Frontal cortex (tissue), 4 donors: ENCODE results near the gene POLR1G. TPM values are rescaled to one million over a fixed set of nuclear protein-coding genes. Genes with fewer than 3 reads are reported as not detected.

Experiments
- DNase-seq, 2 donors: peaks; one replicate each; pipeline ENCODE4 v3.0.0; 2012; ENCODE audit warnings: low spot score in 2 of 2
- FAIRE-seq: peaks from 2 replicates; lab custom pipeline; 2012; peaks lifted over from hg19 to GRCh38; lab: Jason Lieb, UNC
- total RNA-seq: library from RNA; depleted of rRNA; stranded (reverse); fragments of >200 nt; gene quantifications from one replicate; pipeline ENCODE4 v1.2.3, GENCODE V29; 2014
- donor health status: control.
- donor health status: control.
- donor health status: control.

The POLR1G gene, protein sequence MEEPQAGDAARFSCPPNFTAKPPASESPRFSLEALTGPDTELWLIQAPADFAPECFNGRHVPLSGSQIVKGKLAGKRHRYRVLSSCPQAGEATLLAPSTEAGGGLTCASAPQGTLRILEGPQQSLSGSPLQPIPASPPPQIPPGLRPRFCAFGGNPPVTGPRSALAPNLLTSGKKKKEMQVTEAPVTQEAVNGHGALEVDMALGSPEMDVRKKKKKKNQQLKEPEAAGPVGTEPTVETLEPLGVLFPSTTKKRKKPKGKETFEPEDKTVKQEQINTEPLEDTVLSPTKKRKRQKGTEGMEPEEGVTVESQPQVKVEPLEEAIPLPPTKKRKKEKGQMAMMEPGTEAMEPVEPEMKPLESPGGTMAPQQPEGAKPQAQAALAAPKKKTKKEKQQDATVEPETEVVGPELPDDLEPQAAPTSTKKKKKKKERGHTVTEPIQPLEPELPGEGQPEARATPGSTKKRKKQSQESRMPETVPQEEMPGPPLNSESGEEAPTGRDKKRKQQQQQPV
- total RNA-seq, result 3.7 TPM

DNA sequence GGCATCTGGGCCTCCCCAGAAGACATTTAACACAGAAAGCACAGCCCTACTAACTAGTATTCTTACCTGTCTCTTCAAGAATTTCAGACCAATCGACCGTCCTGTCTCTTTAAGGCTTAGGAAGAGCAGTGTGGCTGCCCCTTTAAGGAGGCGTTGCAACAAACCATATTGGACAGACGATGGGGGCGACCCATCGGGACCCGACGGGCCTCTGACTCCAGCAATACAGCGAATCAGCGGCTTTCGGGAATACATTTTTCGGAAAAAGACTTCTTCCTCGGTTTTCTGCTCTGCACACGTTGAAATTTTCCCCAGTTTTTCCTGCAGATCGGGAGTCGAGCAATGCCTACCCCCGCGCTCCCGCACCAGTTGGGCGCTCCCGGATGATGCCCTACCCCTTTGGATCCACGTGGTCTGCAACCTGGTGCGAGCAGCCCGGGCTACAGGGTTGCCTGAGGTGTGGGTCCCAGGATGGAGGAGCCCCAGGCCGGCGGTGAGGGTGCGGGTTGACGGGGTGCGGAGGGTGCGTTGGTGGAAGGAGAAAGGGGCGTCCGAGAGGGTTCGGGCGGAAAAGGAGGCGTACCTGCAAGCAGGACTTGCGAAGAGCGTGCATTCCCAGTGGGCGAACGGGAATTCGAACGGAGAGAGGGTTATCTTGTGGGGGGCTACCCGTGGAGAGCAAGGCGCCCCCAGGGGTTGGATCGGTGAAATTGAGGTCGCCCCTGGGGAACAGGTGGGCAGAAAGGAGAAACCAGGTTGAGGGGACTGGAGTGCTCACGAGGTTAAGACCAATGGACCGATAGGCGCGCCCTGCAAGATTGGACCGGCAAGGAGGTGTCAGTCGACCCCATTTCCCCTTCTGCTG lies at the start of gene POLR1G:
POLR1G (plus strand) TSS at position 419 of the 865 bp plus-strand sequence; CDS start at position 472, 53 bp downstream.
- no peak for FAIRE-seq
- peak; percentile 89 to 93 for DNase-seq

DNA sequence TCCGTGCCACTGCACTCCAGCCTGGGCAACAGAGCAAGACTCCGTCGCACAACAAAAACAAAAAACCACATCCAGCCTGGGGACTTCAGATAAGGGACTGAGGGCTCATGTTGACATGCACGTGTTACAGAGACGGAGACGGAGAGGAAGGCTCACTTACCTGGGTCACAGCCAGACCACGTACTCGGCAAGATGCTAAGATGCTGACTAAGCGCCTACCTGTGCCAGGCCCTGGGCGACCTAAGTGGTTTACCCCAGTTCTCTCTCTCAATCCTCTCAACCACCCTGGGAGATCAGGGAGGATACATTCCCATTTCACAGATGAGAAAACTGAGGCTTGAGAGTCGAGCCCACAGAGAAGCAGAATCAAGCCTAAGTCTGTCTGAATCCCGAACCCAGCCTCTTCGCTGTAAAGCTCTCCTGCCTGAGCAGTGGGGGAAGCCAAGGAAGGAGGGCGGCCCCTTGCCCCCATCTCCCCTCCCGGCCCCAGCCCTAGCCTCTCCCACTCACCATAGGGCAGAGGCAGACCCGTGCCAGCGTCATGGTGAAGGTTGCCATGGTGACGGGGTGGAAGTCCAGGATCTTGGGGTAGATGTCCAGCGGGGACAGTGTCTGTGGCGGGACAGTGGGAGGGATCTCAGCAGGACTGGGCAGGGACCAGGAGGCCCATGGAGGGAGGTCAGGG lies 49.5 kb upstream of the POLR1G start:
- DNase-seq (no peak), FAIRE-seq (no peak)

DNA sequence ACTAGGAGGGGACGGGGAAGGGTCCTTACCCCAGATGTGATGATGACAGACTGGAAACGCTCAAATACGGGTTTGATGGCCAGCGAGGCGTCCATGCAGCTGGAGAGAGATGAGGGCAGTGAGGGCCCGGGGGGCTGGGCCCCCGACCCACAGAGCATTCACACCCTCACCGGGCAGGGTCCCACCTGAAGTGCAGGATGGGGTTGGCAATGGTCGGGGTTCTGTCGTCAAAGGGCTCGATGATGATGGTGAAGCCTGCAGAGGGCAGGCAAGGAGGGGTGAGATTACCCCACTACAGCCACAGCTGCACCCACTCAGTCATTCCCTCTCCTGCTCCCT lies 49.0 kb upstream of the POLR1G start:
- DNase-seq (no peak), FAIRE-seq (no peak)

DNA sequence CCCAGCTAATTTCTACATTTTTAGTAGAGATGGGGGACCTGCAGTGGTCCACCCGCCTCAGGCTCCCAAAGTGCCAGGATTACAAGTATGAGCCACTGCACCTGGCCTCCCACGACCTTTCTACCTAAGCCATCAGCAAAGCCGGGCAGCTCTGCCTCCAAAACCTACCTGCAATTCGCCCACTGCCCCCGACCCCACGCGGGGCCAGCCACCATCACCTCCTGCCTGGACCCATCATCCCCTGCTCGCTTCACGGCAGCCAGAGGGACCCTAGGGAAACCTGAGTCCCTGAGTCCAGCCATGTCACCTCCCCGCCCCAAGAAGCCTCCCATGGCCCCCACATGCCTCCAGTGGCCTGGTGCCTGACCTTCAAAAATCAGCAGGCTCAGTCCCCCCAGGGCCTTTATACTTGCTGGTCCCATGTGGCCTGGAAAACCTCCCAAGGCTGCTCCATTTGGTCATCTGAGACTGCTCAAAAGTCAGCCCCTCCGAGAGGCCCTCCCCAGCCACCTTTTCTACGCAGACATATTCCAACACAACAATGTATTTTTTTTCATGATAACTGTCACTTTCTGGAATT lies 48.1 kb upstream of the POLR1G start:
- DNase-seq, result no peak
- FAIRE-seq, result no peak

DNA sequence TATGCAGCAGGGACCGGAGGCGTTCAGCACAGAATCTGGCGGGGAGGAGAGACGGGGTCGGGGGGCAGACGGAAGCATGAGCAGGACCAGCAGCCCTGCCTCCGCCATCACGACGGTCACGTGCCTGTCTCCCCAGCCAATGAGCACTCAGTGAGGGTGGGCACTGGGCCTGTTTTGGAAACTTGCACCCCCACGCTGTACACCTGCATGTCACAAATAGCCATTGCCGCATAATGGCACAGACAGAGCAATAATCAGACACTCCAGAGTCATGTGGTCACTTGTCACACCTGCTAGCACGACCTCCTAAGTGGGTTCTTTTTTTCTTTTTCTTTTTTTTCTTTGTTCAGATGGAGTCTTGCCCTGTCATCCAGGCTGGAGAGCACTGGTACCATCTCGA lies 44.8 kb upstream of the POLR1G start:
- DNase-seq, result no peak
- no peak for FAIRE-seq

DNA sequence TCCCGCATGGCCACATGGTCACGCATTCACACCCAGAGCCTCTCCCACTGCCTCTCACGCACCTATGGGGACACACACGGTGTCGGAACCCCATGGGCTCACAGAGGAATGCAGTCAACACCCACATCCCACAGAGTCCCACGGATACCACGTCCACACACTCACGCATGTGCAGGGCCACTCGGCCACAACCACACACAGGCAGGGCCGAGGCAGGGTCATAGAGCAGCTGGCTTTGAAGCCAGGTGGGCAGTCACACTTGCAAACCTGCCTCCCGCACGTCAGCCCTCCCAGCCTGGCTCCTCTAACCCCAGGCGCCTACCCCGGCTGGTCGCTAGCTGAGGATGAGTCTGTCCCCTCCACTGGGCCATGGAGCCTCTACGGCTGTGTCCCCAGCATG lies 44.2 kb upstream of the POLR1G start:
- no peak for DNase-seq
- no peak for FAIRE-seq

DNA sequence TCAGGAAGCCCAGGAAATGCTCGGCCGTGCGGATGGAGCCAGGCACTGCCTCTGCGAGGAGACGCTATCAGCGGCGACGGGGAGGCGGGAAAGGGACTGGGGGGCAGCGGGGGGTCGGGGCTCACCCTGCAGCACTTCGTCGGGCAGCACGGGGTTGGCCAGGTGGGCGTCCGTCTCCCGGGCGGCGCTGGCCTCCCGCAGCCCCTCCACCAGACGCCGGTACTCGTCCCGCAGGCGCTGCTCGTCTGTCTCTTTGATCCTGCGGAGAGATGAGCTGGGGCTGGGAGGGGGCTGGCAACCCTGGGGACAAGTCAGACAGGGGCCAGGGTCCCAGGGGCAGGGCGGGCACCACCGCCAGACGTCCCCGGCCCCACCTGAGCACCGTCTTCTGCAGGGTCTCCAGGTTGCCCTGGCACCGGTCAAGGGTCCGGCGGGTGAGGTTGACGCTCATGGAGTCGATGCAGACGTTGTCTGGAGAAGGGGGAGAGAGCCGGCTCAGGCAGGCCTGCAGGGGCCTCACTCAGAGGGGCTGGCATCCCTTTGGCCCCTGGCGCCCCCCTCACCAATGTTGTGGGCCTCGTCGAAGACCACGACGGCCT lies 42.5 kb upstream of the POLR1G start:
- FAIRE-seq, result no peak
- no peak for DNase-seq

DNA sequence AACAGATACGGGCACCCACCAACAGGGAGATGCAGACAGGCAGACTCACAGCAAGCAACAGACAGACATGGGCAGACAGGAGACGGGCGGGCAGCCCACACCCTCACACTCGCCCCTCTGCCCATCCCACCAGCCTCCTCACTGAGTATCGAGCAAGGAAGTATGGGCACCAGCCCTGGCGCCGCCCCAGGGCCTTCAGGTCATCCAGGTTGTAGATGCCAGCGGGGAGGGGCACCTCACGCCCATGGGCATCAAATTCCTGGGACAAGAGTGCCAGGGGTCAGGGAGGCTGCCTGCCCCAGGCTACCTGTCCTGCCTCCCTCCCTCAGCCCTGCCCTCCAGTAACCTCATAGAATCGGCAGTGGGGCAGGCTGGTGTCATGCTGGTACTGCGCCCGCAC lies 41.7 kb upstream of the POLR1G start:
- FAIRE-seq, result no peak
- DNase-seq, result no peak

DNA sequence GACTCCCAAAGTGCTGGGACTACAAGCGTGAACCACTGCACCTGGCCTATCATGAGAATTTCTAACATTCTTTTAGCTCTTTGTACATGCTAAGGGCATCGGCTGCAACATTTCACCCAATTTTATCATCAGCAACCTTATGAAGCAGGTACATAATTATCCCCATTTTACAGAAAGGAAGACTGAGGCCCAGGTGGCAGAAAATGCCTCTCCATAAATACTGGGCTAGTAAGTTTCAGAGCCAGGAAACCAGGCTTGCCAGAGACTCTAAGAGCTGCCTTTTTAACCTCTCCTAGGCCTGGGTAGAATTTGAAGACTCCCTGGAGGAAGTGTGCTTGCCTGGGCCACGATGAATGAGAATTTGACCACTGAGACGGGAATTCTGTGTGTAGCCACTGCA lies 38.3 kb upstream of the POLR1G start:
- FAIRE-seq, result no peak
- DNase-seq, result no peak

DNA sequence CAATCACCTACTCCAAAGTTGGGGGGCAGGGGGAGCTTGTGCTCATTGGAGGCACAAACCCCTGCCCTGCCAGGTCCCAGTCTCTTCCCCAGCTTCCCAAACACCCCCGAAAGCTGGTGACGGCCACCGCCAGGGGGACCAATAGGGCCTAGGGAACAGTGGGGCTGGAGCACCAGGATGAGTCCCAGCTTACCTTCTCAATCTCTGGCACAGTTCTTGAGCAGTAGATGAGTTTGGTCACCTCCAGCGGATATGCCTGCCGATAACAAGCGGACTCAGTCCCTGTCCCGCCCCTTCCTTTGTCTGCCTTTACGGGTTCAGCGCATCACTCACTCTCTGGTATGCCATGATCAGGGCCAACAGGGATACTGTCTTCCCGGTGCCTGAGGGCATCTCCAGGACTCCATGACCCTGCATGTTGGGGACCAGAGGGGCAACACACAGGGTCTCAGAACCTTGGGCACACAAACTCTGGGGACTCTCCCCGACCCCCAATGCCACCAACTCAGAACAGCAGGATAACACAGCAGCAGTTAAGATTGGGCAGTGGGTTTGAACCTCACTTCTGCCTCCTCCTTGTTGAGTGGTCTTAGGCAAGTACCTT lies 37.6 kb upstream of the POLR1G start:
- DNase-seq (no peak), FAIRE-seq (no peak)

DNA sequence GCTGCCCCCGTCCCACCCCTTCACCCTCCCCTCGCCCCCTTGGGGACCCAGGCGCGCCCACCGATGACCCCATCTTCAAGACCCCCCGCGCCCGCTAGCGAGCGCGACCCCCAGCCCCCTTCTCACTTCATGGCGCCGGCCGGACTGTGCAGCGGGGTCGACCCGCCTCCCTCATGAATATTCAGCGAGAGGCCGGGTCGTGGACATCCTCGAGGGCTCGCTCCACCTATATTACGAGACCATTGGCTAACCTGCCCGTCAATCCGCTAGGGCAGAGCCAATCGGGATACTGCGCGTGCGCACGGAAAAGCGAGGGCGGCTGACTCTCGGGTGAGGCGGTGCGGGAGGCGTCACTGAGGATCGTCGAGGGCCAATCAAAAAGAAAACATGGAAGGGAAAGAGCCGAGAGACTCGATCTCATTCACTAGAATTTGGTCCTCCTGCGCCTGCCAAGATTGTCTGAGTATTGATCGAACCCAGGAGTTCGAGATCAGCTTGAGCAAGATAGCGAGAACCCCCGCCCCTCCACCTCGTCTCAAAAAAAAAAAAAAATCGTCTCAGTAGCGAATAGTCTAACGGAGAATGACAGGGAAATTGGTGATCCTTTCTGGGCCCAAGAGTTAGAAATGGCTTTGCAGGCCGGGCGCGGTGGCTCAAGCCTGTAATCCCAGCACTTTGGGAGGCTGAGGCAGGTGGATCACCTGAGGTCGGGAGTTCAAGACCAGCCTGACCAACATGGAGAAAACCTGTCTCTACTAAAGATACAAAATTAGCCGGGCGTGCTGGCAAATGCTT lies 35.8 kb upstream of the POLR1G start, which contains the start of gene ERCC2:
ERCC2 (minus strand) TSS at position 164 of the 795 bp plus-strand sequence; CDS start at position 131, 33 bp downstream.
- FAIRE-seq (peak; percentile 70), DNase-seq (peak; percentile 100)

DNA sequence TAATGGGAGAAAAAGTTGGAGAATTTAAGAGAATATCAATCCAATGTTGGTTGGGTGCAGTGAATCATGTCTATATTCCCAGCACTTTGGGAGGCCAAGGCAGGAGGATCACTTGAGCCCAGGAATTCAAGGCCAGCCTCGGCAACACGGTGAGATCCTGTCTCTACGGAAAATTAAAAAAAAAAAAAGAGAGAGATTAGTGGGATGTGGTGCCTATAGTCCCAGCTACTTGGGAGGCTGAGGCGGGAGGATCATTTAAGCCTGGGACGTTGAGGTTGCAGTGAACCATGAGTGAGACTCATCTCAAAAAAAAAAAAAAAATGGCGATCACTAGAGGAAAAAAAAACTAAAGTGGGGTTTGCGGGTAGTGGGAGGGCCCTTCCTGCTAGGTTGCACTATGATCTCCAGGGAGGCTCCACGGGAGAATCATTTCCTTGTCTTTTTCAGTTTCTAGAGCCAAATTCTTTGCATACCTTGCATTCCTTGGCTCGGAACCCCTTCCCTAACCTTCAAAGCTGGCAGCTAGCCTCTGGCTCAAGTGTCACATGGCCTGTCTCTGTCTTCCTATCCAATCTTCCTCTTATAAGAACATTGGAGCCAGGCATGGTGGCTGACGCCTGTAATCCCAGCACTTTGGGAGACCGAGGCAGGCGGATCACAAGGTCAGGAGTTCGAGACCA lies 30.3 kb upstream of the POLR1G start:
- DNase-seq, result no peak
- FAIRE-seq, result no peak

DNA sequence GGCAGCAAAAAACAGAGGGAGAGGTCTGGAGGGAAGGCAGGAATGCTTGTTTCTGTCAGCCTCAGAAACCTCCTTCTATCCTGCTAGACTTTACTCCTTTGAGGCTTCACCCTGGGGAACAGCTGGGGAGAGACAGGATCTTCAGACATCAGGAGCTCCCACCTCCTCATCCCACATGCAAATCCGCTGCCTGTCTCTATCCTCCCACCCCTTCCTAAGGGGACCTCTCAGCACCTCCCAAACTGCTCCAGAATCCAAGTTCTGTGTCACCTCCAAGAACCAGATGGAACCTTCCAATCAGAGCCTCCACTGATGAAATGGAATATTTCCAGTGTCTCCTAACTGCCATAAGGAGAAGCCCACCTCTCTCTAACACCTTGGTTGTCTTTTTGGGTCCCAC lies 26.3 kb upstream of the POLR1G start:
- no peak for FAIRE-seq
- no peak for DNase-seq

DNA sequence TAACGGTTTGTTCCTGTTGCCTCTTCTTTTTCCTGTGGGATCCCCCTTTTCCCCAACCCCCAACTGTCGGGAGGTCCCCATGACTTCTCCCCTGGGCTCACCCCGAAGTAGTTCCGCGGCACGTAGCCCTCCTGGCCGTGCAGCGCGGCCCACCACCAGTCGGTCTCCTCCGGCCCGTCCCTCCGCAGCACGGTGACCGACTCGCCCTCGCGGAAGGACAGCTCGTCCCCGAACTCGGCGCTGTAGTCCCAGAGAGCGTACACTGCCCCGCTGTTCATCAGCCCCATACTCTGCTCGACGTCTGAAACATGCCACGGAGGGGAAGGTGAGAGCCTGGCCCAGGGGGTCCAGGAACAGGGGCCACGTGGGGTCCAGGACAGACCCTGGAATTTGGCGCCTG lies 24.0 kb upstream of the POLR1G start:
- no peak for FAIRE-seq

DNA sequence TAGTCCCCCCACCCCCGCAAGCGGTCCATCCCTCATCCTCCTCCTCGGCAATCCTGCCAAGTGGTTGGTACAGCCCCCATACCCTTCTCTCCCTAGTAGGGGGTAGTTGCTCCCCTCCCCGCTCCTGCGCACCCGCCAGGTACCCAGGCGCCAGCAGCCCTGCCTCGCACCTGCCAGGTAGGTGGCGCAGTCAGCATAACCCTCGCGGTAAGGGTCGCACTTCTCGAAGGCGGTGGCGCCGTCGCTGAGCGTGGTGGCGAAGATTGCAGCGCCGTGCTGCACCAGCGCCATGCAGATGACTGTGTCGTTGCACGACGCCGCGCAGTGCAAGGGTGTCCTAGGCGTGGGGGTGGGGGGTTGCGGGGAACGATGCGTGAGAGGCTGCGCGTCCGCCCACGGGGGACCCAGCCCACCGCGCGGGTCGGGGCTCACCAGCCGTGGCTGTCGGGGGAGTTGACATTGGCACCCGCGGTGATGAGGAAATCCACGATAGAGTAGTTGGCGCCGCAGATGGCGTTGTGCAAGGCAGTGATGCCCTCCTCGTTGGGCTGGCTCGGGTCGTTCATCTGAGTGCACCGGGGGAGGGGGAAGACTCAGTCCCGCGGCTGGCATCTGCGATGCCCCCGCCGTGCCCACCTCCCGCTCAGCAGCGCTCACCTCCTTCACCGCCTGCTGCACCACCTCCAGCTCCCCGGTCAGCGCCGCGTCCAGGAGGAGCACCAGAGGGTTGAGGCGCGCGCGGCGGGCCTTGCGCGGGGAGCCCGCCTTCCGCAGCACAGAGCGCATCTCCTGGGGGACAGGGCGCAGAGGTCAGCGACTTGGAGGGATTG lies 20.8 kb upstream of the POLR1G start:
- FAIRE-seq (no peak), DNase-seq (peak in 1 of 2 donors; percentile 29)

More for the DNA sequence above, 24.0 kb upstream of the POLR1G start:
- no peak for DNase-seq

DNA sequence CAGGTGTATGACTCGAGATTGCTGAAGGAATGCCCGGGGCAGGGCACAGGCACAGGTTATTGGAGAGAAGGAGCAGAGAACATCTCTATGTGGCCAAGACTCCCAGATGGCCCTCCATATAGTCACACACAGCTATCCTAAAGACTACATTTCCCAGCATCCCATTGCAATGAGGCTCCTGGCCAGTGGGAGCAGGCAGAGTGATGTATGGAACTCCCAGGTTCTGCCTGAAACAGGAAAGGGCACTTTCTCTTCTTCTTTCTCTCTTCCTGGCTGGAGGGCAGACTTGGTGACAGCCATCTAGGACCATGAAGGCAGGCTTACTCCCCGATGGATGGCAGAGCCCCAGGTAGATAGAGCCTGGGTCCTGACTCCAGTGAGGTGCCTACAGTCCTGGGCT lies 15.1 kb upstream of the POLR1G start:
- FAIRE-seq (no peak), DNase-seq (no peak)
